GM21723 (cell line): ENCODE measurements around the gene SPIN1.
"Not testable (repeated sequence)": the region's sequence is repeated elsewhere in the genome, so short reads cannot be mapped to it uniquely, and the experiment has no call there.

Experiments used
- ATAC-seq: cut with Tn5 transposase; IDR thresholded peaks from one replicate; pipeline ENCODE4 v1.9.1; 2021; ENCODE audit warnings: mild to moderate bottlenecking, moderate library complexity; ENCODE audit not compliant: unreplicated experiment

The SPIN1 gene

DNA sequence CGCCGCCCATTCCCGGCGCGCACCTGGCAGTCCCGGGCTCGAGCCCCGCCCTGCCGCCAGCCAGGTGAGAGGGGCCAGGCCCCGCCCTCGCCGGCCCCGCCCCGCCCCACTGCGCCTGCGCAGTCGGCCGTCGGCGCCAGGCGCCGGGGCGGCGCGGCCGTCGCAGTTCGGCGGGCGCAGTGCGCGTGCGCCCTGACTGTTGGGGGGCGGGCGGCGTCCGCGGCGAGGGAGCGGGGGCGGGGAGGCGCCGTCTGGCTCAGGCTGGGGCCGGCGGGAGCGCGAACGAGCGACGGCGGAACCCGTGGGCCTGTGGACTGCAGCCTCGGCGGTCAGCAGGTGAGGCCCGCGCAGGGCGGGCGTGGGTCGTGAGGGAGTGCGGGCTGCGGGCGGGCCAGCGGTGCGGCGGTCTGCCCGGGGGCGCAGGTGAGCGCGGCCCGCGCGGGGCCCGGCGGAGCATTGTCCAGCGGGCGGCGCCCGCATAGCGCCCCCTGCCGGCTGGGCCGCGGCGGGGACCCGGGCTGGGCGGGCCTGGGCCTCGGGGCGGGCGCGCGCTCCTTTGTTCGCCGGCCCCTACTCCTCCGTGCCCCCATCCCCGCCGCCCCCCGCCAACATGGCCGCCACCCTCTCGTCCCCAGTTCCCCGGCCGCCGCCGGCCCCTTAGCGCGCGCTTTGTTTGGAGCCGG, at the start of gene SPIN1:
TSS of gene SPIN1 (plus strand) at position 242 of the 683 bp plus-strand sequence. CDS start 38,096 bp downstream, outside the sequence.
- ATAC-seq: peak; percentile 88

DNA sequence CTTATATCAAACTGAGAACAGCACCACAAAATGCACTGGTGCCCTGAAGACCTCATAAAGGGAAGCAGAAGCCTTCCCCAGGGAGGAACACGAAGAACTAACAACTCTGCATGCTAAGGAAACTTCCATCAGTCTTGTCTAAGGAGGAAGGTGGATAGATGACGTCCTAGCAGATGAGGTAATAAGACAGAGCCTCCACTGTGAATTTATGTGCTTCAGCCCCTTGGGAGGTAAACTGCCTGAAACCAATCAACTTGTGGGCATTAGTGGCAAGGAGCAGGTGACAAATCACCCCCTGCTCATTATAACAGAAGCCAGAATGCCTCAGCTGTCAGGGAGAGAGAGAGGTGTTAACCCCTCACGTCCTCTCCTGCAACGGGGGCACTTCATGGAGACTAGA, 48.9 kb upstream of the SPIN1 start:
- ATAC-seq: no peak

DNA sequence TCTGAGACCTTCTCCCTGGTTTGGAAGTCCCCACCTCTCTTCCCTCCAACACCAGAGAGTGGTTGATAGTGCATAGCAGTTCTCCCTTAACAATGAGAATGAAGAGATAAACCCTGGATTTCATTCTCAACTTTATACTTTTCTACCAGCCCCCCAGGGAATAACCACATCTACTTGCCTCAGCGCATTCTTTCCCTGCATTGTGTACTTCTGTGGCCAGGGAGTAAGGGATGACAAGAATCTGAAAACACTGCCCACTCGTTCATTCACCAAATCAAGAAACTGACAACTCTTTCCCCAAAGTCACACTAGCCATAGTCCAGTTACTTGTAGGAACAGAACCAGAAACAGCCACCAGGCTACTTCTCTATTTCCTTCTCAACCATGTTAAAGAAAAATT, 46.0 kb upstream of the SPIN1 start:
- ATAC-seq: no peak

DNA sequence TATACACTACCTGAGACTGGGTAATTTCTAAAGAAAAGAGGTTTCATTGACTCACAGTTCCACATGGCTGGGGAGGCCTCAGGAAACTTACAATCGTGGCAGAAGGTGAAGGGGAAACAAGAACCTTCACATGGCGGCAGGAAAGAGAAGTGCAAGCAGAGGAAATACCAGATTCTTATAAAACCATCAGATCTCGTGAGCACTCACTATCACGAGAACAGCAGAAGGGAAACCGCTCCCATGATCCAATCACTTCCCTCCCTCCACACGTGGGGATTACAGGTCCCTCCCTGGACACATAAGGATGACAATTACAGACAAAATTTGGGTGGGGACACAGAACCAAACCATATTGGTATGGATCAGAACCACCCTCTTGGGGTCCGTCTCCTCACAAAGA, 44.2 kb upstream of the SPIN1 start:
- ATAC-seq: no peak

DNA sequence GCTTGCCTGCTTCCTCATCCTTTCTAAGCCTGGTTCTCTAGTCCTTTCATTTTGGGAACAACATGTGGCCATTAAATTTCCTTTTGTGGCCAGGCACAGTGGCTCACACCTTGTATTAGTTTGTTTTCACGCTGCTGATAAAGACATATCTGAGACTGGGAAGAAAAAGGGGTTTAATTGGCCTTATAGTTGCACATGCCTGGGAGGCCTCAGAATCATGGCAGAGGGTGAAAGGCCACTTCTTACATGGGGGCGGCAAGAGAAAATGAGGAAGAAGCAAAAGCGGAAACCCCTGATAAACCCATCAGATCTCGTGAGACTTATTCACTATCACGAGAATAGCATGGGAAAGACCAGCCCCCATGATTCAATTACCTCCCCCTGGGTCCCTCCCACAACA, 37.9 kb upstream of the SPIN1 start:
- not testable (repeated sequence) for ATAC-seq

DNA sequence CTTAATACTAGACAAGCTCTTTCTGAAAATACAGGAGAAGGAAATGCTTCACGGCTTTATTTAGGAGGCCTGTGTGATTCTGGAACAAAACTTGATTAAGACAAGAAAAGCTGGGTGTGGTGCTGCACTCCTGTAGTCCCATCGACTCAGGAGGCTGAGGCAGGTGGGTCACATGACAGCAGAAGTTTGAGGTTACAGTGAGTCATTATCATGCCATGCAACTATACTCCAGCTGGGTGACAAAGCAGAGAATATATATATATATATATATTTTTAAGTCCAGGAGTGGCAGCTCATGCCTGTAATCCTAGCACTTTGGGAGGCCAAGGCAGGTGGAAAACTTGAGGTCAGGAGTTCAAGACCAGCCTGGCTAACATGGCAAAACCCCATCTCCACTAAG, 33.1 kb upstream of the SPIN1 start:
- ATAC-seq: no peak

DNA sequence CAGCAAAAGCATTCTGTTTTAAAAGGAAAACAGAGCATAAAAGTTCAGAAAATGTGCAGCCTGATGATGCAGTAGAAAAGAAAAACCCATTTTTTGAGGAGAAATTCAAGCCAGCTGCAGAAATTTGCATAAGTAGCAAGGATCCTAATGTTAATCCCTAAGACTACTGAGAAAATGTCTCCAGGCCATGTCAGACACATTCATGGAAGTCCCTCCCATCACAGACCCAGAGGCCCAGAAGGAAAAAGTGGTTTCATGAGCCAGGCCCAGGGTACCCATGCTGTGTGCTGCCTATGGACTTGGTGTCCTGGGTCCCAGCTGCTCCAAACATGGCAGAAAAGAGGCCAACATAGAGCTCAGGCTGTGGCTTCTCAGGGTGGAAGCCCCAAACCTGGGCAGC, 31.0 kb upstream of the SPIN1 start:
- not testable (repeated sequence) for ATAC-seq

DNA sequence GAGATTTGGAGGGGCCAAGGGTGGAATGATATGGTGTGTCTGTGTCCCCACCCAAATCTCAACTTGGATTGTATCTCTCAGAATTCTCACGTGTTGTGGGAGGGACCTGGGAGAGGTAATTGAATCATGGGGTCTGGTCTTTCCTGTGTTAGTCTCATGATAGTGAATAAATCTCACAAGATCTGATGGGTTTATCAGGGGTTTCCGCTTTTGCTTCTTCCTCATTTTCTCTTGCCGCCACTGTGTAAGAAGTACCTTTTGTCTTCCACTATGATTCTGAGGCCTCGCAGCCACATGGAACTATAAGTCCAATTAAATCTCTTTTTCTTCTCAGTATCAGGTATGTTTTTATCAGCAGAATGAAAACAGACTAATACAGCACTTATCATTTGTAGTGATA, 29.5 kb upstream of the SPIN1 start:
- ATAC-seq: no peak

DNA sequence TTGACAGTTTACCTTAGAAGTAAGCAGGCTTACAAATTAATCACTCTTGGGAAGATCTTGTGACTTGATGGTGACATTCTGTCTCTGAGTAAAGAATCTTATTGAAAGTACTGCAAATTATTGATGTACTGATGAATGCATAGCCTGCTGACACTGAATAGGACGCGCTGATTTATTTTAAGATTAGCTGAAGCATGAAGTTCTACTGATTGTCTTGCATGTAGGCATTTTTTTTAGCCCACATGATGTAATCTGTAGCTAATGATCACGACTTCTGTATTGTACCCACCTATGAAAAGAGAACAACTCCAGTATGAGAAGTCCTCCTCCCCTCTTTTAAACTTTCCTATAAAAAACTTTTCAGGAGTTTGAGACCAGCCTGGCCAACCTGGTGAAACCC, 28.3 kb upstream of the SPIN1 start:
- no peak for ATAC-seq

DNA sequence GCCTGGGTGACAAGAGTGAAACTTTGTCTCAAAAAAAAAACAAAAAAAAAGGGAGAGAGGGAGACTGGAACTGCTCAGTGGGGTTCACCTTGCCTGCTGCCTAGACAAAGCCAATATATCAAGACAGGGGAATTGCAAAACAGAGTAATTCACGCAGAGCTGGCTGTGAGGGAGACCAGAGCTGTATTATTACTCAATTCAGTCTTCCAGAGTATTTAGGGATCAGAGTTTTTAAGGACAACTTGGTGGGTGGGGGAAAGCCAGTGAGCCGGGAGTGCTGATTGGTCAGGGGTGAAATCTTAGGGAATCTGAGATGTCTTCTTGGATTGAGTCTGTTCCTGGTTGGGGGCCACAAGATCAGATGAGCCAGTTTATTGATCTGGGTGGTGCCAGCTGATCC, 25.6 kb upstream of the SPIN1 start:
- no peak for ATAC-seq

DNA sequence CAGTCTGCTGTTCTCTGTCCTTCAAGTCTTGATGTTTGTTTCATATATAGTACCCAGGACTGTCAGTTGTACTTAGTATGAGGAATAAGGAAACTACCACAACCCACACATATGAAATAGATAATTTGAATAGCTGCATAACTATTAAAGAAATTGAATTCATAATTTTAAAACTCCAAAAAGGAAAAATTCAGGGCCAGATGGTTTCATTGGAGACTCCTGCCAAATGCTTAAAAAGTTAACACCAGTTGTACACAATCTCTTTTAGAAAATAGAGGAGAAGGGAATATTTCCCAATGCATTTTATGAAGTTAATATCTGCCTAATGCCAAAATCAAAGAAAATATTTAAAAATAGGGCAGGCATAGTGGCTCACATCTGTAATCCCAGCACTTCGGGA, 24.6 kb upstream of the SPIN1 start:
- no peak for ATAC-seq

DNA sequence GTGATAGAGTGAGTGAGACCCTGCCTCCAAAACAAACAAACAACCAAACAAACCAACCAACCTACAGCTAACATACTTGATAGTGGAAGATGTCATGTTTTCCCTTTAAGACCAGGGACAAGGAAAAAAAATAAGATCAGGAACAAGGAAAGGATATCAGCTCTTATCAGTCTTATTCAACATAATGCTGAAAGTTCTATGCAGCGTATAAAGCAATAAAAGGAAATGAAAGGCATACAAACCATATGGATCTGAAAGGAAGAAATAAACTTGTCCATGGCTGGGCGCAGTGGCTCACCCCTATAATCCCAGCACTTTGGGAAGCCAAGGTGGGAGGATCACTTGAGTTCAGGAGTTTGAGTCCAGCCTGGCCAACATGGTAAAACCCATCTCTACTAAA, 23.5 kb upstream of the SPIN1 start:
- no peak for ATAC-seq

DNA sequence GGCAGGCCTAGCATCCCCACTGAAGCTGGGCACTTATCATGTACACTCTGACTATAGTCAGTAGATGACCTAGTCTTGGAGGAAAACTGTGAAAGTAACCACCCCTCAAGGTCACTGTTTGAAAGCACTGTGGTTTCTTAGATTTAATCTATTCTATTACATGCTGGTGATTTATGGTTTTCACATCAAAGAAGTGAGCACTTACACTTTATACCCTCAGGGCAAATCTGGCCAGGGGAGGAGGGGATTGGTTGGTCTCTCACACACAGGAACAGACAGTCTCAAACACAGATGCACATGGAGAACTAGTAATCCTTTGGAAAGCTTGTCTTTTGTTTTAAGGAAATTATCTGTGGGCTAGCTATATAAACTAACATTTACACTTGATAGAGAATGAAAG, 17.9 kb upstream of the SPIN1 start:
- no peak for ATAC-seq

DNA sequence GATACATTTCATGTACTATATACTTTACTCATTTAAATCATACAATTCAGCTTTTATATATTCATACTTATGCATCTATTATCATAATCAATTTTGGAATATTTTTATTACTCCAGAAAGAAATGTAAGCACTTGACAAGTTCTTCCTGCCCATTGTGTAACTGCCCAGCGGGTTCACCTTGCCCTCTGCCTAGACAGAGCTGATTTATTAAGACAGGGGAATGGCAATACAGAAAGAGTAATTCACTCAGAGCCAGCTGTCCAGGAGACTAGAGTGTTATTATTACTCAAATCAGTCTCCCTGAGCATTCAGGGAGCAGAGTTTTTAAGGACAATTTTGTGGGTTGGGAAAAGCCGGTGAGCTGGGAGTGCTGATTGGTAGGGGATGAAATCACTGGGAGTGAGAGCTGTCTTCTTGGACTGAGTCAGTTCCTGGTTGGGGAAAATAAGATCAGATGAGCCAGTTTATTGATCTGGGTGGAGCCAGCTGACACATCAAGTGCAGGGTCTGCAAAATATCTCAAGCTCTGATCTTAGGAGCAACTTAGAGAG, 16.1 kb upstream of the SPIN1 start:
- ATAC-seq: no peak

DNA sequence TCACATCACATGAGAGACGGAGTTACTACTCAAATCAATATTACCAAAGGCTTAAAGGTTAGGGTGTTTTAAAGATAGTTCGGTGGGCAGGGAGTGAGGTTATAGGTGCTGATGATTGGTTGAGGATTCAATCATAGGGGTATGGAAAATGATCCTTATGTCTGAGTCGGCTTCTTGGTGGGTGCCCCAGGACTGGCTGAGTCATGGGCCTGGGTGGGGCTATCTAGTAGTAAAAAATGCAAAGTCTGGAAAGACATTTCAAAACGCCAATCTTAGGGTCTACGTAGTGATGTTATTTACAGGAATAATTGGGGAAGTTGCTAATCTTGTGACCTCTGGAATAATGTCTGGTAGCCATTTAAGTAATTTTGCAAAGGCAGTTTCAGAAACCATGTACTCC, 15.2 kb upstream of the SPIN1 start:
- no peak for ATAC-seq

DNA sequence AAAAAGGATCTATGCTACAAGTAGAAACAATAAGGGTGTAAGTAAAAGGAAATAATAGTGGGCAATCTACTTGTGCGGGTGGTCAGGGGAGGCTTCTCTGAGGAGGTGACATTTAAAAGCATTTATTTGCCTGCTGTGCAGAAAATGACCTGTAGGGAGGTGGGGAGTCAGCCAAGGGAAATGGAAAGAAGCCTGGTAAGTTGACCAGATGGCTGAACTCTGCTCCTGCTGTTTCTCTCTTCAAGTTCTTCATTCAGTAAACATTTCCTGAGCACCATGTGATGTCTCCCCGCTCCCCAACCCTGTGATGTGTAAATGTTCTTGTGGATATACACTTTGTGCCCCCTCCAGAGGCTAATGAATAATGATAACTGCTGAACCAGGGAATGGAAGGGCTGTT, 9.9 kb upstream of the SPIN1 start:
- no peak for ATAC-seq

DNA sequence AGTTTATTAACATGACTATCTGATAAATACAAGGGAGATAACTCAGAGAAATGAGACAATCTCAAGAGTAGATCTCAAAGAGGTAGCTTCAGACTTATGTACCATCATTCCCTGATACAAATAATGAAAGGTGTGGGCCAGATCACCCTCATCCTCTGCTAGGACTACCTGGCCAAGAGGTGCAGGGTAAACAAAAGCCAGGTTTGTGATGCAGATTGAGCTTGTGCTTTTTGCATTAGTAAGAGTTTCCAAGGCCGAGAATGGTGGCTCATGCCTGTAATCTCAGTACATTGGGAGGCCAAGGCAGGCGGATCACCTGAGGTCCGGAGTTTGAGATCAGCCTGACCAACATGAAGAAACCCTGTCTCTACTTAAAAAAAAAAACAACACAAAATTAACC, 8.9 kb upstream of the SPIN1 start:
- ATAC-seq: no peak

DNA sequence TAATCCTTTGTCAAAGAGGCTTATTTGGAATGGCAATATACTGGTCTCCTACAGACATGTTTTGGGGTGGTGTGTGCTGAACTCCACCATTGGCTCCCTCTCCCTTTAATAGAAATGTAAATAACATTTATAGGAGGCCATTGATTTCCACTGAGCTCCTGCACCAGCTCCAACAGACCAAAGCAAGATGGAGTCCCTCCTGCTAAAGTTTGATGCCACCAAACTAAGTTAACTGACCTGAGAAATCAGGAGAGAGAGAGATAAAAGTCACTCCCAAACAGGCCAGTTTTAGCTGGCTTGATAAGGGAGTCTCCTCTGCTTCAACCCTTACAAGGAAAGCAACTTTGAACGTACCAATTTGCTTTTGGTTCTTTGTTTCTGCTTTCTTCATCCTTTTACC, 8.1 kb upstream of the SPIN1 start:
- ATAC-seq: no peak

DNA sequence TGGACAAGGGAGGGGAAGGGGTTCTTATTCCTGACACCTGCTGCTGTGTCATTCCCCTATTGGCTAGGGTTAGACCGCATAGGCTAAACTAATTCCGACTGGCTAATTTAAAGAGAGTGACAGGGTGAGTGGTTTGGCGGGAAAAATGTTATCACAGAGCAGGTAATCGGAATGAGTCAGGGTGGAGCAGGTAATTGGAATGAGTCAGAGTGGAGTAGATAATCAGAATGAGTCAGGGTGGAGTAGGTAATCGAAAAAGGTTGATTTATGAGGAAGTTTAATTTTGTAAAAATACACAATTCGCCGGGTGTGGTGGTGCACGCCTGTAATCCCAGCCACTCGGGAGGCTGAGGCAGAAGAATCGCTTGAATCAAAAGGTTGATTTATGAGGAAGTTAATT, 6.9 kb upstream of the SPIN1 start:
- not testable (repeated sequence) for ATAC-seq

DNA sequence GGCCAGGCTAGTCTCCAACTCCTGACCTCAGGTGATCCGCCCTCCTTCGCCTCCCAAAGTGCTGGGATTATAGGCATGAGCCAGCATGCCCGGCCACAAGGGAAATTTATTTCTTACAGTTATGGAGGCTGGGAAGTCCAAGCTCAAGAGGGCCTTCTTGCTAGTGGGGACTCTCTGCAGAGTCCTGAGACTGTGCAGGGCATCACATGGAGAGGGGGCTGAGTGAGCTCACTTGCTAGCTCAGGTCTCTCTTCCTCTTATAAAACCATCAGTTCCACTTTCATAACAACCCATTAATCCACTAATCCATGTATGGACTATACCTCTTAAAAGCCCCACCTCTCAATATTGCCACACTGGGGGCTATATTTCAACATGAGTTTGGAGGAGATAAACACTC, 5.1 kb upstream of the SPIN1 start:
- ATAC-seq: no peak

DNA sequence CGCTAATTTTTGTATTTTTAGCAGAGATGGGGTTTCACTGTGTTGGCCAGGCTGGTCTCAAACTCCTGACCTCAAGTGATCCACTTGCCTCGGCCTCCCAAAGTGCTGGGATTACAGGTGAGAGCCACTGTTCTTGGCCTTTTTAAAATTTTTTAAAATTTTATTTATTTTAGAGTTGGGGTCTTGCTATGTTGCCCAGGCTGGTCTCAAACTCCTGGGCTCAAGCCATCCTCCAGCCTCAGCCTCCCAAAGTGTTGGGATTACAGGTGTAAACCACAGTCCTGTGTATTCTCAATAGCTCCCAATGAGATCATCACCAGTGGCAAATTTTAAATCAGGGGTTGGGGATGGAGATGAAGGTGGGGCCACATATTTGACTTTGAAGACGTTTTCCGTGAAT, 2.1 kb upstream of the SPIN1 start:
- ATAC-seq: not testable (repeated sequence)

DNA sequence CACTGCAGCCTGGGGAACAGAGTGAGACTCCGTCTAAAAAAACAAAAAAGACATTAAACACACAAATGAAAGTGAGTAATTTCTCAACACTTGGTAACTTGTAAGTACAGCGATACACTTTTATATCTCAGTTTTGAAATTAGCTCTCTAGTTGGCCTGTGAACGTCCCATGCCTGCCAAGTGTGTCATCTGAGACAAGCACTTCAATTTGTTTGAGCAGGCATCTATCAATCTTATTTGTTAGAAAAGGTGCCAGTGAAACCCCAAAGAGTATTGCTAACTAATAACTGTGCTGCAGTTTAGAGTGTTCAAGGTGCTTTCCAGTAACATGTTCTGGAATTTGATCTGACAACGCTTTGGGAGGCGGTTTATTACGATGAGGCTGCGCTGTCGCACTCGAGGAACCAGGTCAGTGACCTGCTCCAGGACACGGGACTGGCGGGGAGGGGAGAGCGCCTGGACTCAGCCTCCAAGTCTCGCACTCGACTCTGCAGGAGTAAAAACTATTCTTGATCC, 1.1 kb upstream of the SPIN1 start:
- no peak for ATAC-seq
